Heart left ventricle (tissue), 16 donors: Measurements from ENCODE around the gene ABR. TPM values are rescaled to one million over a fixed set of nuclear protein-coding genes. Genes with fewer than 3 reads are reported as not detected.

Experiments
- ATAC-seq, 4 donors: fragments of 200-7000 bp; cut with Tn5 transposase; one replicate each; pipeline ENCODE4 v1.9.1; 2020 to 2022; ENCODE audit warnings: moderate library complexity in 4 of 4, mild to moderate bottlenecking in 3 of 4, moderate number of reproducible peaks in 1 of 4
- DNase-seq, 5 donors: peaks; one replicate each; pipeline ENCODE4 v3.0.0-alpha.2; 2020
- H3K27ac ChIP-seq, 12 donors: fragments of 200-600 bp; sonication (generic) in 4 of 12; one replicate each; pipeline versions ENCODE4 v1.5.0 to v1.8.0; 2016 to 2022; ENCODE audit warnings: mild to moderate bottlenecking in 2 of 12
- H3K27me3 ChIP-seq, 9 donors: fragments of 200-600 bp; sonication (generic) in 2 of 9; one replicate each; pipeline versions ENCODE4 v1.5.1 to v1.8.0; 2016 to 2022; ENCODE audit warnings: mild to moderate bottlenecking in 3 of 9
- H3K36me3 ChIP-seq, 9 donors: fragments of 200-600 bp; sonication (generic) in 2 of 9; one replicate each; pipeline versions ENCODE4 v1.5.0 to v1.8.0; 2018 to 2022; ENCODE audit warnings: mild to moderate bottlenecking in 2 of 9
- H3K4me1 ChIP-seq, 12 donors: fragments of 200-600 bp; sonication (generic) in 4 of 12; one replicate each; pipeline versions ENCODE4 v1.5.0 to v1.8.0; 2016 to 2022; ENCODE audit warnings: mild to moderate bottlenecking in 3 of 12
- H3K4me3 ChIP-seq, 12 donors: fragments of 200-600 bp; sonication (generic) in 4 of 12; one replicate each; pipeline versions ENCODE4 v1.5.0 to v1.8.0; 2017 to 2022; ENCODE audit warnings: mild to moderate bottlenecking in 9 of 12, moderate library complexity in 4 of 12
- H3K9me3 ChIP-seq, 12 donors: fragments of 200-600 bp; sonication (generic) in 4 of 12; one replicate each; pipeline versions ENCODE4 v1.5.0 to v1.8.0; 2016 to 2022; ENCODE audit warnings: mild to moderate bottlenecking in 1 of 12
- CTCF ChIP-seq, 12 donors: fragments of 200-600 bp; sonication (generic) in 4 of 12; IDR thresholded peaks; one replicate each; pipeline versions ENCODE4 v1.5.0 to v1.8.0; 2018 to 2022; ENCODE audit warnings: antibody characterized with exemption in 12 of 12, mild to moderate bottlenecking in 5 of 12
- POLR2A ChIP-seq, 2 donors: fragments of 450-650 bp; IDR thresholded peaks; one replicate each; pipeline ENCODE4 v1.6.1; 2017; ENCODE audit warnings: antibody characterized with exemption in 2 of 2, mild to moderate bottlenecking in 2 of 2, moderate library complexity in 2 of 2
- WGBS, 4 donors: extraction: QIAGEN DNeasy Blood & Tissue Kit in 2 of 4; methylation state at CpG; one replicate each; pipeline versions ENCODE4 v1.1.5 to v1.1.7; 2013 to 2018; 5-methylcytosine and 5-hydroxymethylcytosine counted together
- intact Hi-C, 10 donors: fragments of 100-400 bp; cut with DNase I; formaldehyde crosslinking; loops; one replicate each; pipeline versions ENCODE4 v1.11.1 to v1.14.2; 2022
- polyA plus RNA-seq, 2 donors: library from polyadenylated mRNA; stranded (reverse); fragments of 200-250 nt; gene quantifications; one replicate each; pipeline ENCODE4 v1.2.3, GENCODE V29; 2013
- total RNA-seq, 9 donors: library from RNA; depleted of rRNA in 2 of 9; stranded (reverse); fragments of >200 nt in 2 of 9; fragmentation: NEBNext Ultra II Directional in 3 of 9; extraction: Animal tissue kit (Norgen Biotek cat#: 25700) in 3 of 9; gene quantifications; one replicate each; pipeline versions ENCODE4 v1.1.0 to v1.2.4, GENCODE V29; 2016 to 2023
- donor health status: ischemic (EF 13 %, LVEDD 7.1; RV severe dilation, severe dysfunction).
- donor health status: healthy with polysubstance abuse.
- donor health status: DM: no; HTN: yes; CAD: no.
- donor health status: DM: no; HTN: no; CAD: no.
- donor health status: ischemic (EF 25% LVEDD 6.9; RV normal size, moderate dysfunction).
- donor health status: ischemic (EF 25% LVEDD 5.7; RV mildly dilated, moderate dysfunction).
- donor health status: healthy.
- donor health status: DM: yes; HTN: yes; CAD: no.
- donor health status: ischemic (EF 35%, LVEDD 5.7; RV mildly dilated, moderate dysfunction).
- donor health status: nonischemic (EF 11% LVEDD 7.7; RV severe dilation, severe dysfunction).
- donor health status: DM: yes; HTN: yes; CAD: no.
- donor health status: PGD.
- donor health status: ischemic (EF 29% LVEDD 5.4; RV normal size, mild dysfunction).
- donor health status: nonischemic (EF 23%, LVEDD 6.1; RV moderate dilation, normal function).

The ABR gene
- total and polyA plus RNA-seq, 11 donors = 64.5 to 171 (median 149) TPM

GRCh38 chr17:1181753-1182137 is 2.0 kb upstream of the ABR start:
- Histone ChIP-seq H3K27ac (no peak overlapping the region), H3K4me3 (no peak overlapping the region), H3K4me1 (peaks cover 6 to 88% (median 57%) of the 10 kb centered on the region in 12 donors), H3K36me3 (no peaks in the 10 kb centered on the region), H3K27me3 (no peaks in the 10 kb centered on the region), H3K9me3 (no peaks in the 10 kb centered on the region)
- no peak for DNase-seq
- WGBS, 4 donors = 79 to 85% (median 80%) methylated on average over 13 to 14 of the region's 14 CpGs
- no peak for ATAC-seq
- intact Hi-C loops = loop anchor here in 1 of 10 donors (10.0 kb wide), 1 partner anchor 127 kb away; no protein-coding TSS in a partner anchor
- TF ChIP-seq POLR2A (IDR thresholded peaks at IDR 0.05) = no peak
- TF ChIP-seq CTCF (IDR thresholded peaks at IDR 0.05) = no peak

- H3K27ac ChIP-seq = peak overlapping the region in 3 of 12 donors; percentile 67 to 84 (median 79)
- no peak for DNase-seq
- no peak for ATAC-seq
- no peaks in the 10 kb centered on the region for H3K9me3 ChIP-seq
- 61 to 66% (median 64%) methylated on average over 11 to 23 of the region's 23 CpGs for WGBS, 4 donors
- H3K27me3 ChIP-seq = no peaks in the 10 kb centered on the region
- no peak overlapping the region for H3K4me3 ChIP-seq
- H3K36me3 ChIP-seq = no peaks in the 10 kb centered on the region
- TF ChIP-seq POLR2A (IDR thresholded peaks at IDR 0.05) (no peak), CTCF (IDR thresholded peaks at IDR 0.05) (no peak)
- intact Hi-C loops = loop anchor here in 1 of 10 donors (10.0 kb wide), 1 partner anchor 126 kb away; no protein-coding TSS in a partner anchor
- H3K4me1 ChIP-seq = peaks cover 8 to 88% (median 57%) of the 10 kb centered on the region in 12 donors
Measured at GRCh38 chr17:1180958-1181752, 1.4 kb upstream of the ABR start.

- 1 to 4% (median 1%) methylated on average over 5 to 69 of the region's 69 CpGs for WGBS, 4 donors
- peak in 3 of 5 donors; percentile 47 to 77 (median 57) for DNase-seq
- Histone ChIP-seq H3K27me3 (no peaks in the 10 kb centered on the region), H3K36me3 (peaks cover 0 to 8% (median 0%) of the 10 kb centered on the region in 9 donors), H3K27ac (peak overlapping the region in 10 of 12 donors; percentile 18 to 84 (median 63)), H3K4me1 (peaks cover 8 to 88% (median 59%) of the 10 kb centered on the region in 12 donors), H3K9me3 (no peaks in the 10 kb centered on the region), H3K4me3 (peak overlapping the region; percentile 59 to 95 (median 75))
- intact Hi-C loops = no loop called here
- no peak for TF ChIP-seq POLR2A (IDR thresholded peaks at IDR 0.05)
- TF ChIP-seq CTCF (IDR thresholded peaks at IDR 0.05) = no peak
- ATAC-seq = peak in 3 of 4 donors; percentile 8 to 39 (median 10)
Measured at GRCh38 chr17:1179112-1179817, 516 bp downstream of the ABR start.
